HL-60 (cell line): ENCODE data around the gene RHCG.

Source experiments
- DNase-seq, 2 experiments: peaks; one replicate each; pipeline ENCODE4 v3.0.0-alpha.2; 2010 to 2020; ENCODE audit warnings: low read depth in 1 of 2, low spot score in 1 of 2
- H3K27ac ChIP-seq: fragments of 250-450 bp; sonication (Bioruptor Pico); replicated peaks from 2 replicates; pipeline ENCODE4 v1.5.1; 2020; ENCODE audit warnings: mild to moderate bottlenecking, moderate library complexity
- H3K27me3 ChIP-seq: fragments of 250-450 bp; sonication (Bioruptor Pico); 2 replicates; pipeline ENCODE4 v1.5.1; 2021; ENCODE audit warnings: mild to moderate bottlenecking, moderate library complexity; ENCODE audit not compliant: insufficient read depth, poor library complexity, severe bottlenecking
- H3K4me3 ChIP-seq: replicated peaks from 2 replicates; pipeline ENCODE4 v1.5.1; 2011; ENCODE audit warnings: mild to moderate bottlenecking, control low read depth, low read length; ENCODE audit not compliant: insufficient read depth
- CTCF ChIP-seq: IDR thresholded peaks from one replicate; pipeline ENCODE4 v1.5.1; 2011; ENCODE audit warnings: low read length, control low read depth, inconsistent platforms; ENCODE audit not compliant: insufficient read depth
- GABPA ChIP-seq: IDR thresholded peaks from 2 replicates; pipeline ENCODE4 v1.6.1; 2012; ENCODE audit warnings: low read depth
- POLR2AphosphoS5 ChIP-seq: IDR thresholded peaks from 2 replicates; pipeline ENCODE4 v1.6.1; 2012; ENCODE audit warnings: low read depth
- REST ChIP-seq: IDR thresholded peaks from 2 replicates; pipeline ENCODE4 v1.6.1; 2012; ENCODE audit warnings: low read depth; ENCODE audit not compliant: insufficient replicate concordance
- SPI1 ChIP-seq: IDR thresholded peaks from 2 replicates; pipeline ENCODE4 v1.6.1; 2012; ENCODE audit warnings: low read depth, mild to moderate bottlenecking, borderline replicate concordance

Gene RHCG

GRCh38 chr15:89494941-89495637 is 1.3 kb downstream of the RHCG start:
- TF ChIP-seq SPI1: peak; percentile 16; the same call in 1 of the 2 replicates
- TF ChIP-seq POLR2AphosphoS5: no peak
- peak; percentile 22 for TF ChIP-seq CTCF
- peaks cover 30% of the 10 kb centered on the region for H3K27me3 ChIP-seq
- no peak overlapping the region for H3K4me3 ChIP-seq
- H3K27ac ChIP-seq: no peak overlapping the region
- DNase-seq: peak in 1 of 2 experiments; percentile 25

- TF ChIP-seq SPI1: no peak
- no peak for TF ChIP-seq REST
- TF ChIP-seq POLR2AphosphoS5: no peak
- TF ChIP-seq GABPA: no peak
- TF ChIP-seq CTCF: no peak
- Histone ChIP-seq H3K27me3 (peaks cover 27% of the 10 kb centered on the region), H3K4me3 (no peak overlapping the region), H3K27ac (no peak overlapping the region)
- no peak for DNase-seq
Observed at GRCh38 chr15:89494031-89494430, 2.4 kb downstream of the RHCG start.

GRCh38 chr15:89492934-89493631 is 3.3 kb downstream of the RHCG start:
- no peak for DNase-seq
- H3K27ac ChIP-seq: no peak overlapping the region
- H3K27me3 ChIP-seq: peaks cover 27% of the 10 kb centered on the region
- no peak overlapping the region for H3K4me3 ChIP-seq
- TF ChIP-seq GABPA (no peak), REST (no peak), CTCF (no peak), POLR2AphosphoS5 (no peak), SPI1 (no peak)
